ENCODE data around the gene ATOH1. TPM values are rescaled to one million over a fixed set of nuclear protein-coding genes. Genes with fewer than 3 reads are reported as not detected.

Gene ATOH1
- total RNA-seq, 1 experiment from 2014 or later = not detected

DNA sequence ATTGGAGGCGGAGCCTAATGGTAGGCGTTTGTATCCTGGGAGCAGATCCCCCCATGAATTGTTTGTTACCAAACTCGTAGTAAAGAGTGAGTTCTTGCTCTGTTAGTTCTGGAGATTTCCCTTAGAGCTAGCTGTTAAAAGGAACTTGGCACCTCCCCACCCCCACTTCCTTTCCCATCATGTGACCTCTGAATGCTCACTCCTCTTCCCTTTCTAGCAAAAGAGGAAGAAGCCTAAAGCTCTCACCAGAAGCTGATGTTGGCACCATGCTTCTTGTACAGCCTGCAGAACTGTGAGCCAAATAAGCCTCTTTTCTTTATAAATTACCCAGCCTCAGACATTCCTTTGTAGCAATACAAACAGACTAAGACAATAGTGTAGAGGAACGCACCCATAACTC, 13.8 kb upstream of the ATOH1 start:
- TF ChIP-seq ELF1 (IDR thresholded peaks at IDR 0.05; ENCODE audit: borderline replicate concordance, low read depth) (no peak), EGR1 (IDR thresholded peaks at IDR 0.05; ENCODE audit: low read depth) (no peak), ZFX (IDR thresholded peaks at IDR 0.05) (no peak), SIN3A (IDR thresholded peaks at IDR 0.05; ENCODE audit: low read depth) (no peak), POLR2AphosphoS5 (IDR thresholded peaks at IDR 0.05; ENCODE audit: low read depth, low read length) (no peak), SP1 (IDR thresholded peaks at IDR 0.05; ENCODE audit: low read depth) (no peak)
- TF ChIP-seq, protein P1, sequence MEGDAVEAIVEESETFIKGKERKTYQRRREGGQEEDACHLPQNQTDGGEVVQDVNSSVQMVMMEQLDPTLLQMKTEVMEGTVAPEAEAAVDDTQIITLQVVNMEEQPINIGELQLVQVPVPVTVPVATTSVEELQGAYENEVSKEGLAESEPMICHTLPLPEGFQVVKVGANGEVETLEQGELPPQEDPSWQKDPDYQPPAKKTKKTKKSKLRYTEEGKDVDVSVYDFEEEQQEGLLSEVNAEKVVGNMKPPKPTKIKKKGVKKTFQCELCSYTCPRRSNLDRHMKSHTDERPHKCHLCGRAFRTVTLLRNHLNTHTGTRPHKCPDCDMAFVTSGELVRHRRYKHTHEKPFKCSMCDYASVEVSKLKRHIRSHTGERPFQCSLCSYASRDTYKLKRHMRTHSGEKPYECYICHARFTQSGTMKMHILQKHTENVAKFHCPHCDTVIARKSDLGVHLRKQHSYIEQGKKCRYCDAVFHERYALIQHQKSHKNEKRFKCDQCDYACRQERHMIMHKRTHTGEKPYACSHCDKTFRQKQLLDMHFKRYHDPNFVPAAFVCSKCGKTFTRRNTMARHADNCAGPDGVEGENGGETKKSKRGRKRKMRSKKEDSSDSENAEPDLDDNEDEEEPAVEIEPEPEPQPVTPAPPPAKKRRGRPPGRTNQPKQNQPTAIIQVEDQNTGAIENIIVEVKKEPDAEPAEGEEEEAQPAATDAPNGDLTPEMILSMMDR (IDR thresholded peaks at IDR 0.05 in 2 of 3, conservative IDR thresholded peaks at IDR 0.05 in 1 of 3; ENCODE audit: borderline replicate concordance in 1 of 3, insufficient read depth in 1 of 3, low read depth in 2 of 3, low read length in 2 of 3) = no peak
- TF ChIP-seq, protein P2, sequence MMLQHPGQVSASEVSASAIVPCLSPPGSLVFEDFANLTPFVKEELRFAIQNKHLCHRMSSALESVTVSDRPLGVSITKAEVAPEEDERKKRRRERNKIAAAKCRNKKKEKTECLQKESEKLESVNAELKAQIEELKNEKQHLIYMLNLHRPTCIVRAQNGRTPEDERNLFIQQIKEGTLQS (IDR thresholded peaks at IDR 0.05) = no peak

More for the DNA sequence above, 13.8 kb upstream of the ATOH1 start:
- H3K36me3 ChIP-seq (ENCODE audit: control insufficient read depth in 1 of 2, insufficient read depth in 2 of 2, low read length in 2 of 2) = no peaks in the 10 kb centered on the region
- no peaks in the 10 kb centered on the region for H3K9me3 ChIP-seq (ENCODE audit: control insufficient read depth in 1 of 2, insufficient read depth in 1 of 2, low read depth in 1 of 2, low read length in 2 of 2)
- no peaks in the 10 kb centered on the region for H3K79me2 ChIP-seq (ENCODE audit: insufficient read depth, low read length)
- intact Hi-C loops (cut with micrococcal nuclease) = no loop called here
- no peaks in the 10 kb centered on the region for H4K20me1 ChIP-seq (ENCODE audit: insufficient read depth)
- DNase-seq (ENCODE audit: low read depth, low spot score) (no peak), ATAC-seq (no peak)
- ChIA-PET POLR2A (no interaction called here), CTCF (no interaction called here), RAD21 (ENCODE audit: low non-redundant PET in 1 of 2, low total read pairs in 2 of 2, uncharacterized antibody in 2 of 2, unreplicated experiment in 2 of 2) (no interaction called here)
- H3K27ac ChIP-seq (ENCODE audit: low read depth, low read length) = no peak overlapping the region
- no peaks in the 10 kb centered on the region for H3K4me1 ChIP-seq (ENCODE audit: control insufficient read depth in 1 of 2, insufficient read depth in 2 of 2, low read length in 2 of 2)
- H3K4me3 ChIP-seq (replicated peaks in 1 of 2; ENCODE audit: low read depth in 1 of 2, low read length in 2 of 2) = no peak overlapping the region
- H3K27me3 ChIP-seq (ENCODE audit: insufficient read depth, low read length) = no peaks in the 10 kb centered on the region
- no TSS peak for BruUV-seq (replicated peaks)
- H3K9me2 ChIP-seq (ENCODE audit: insufficient read depth) = no peaks in the 10 kb centered on the region
- H3K9ac ChIP-seq (ENCODE audit: low read length) = no peak overlapping the region
- no peak overlapping the region for H3K4me2 ChIP-seq (ENCODE audit: low read length)
- H2AFZ ChIP-seq (ENCODE audit: low read depth, low read length, poor library complexity, severe bottlenecking) = no peak overlapping the region
